ENCODE measurements around the gene TRIM63. TPM values are rescaled to one million over a fixed set of nuclear protein-coding genes. Genes with fewer than 3 reads are reported as not detected.

Gene TRIM63
- total RNA-seq, 1 experiment from 2014 or later: not detected

- ChIA-PET CTCF (interaction anchor here (0.6 kb wide), 1 partner anchor 805 kb away, joined by 6 read pairs; no protein-coding TSS in a partner anchor), POLR2A (no interaction called here)
- intact Hi-C loops (cut with micrococcal nuclease; ENCODE audit: unreplicated experiment): no loop called here
- Mint-ChIP-seq H3K36me3 (ENCODE audit: insufficient read depth, unreplicated experiment) (no peaks in the 10 kb centered on the region), H3K27ac (ENCODE audit: unreplicated experiment) (no peak overlapping the region), H3K27me3 (ENCODE audit: insufficient read depth, unreplicated experiment) (no peaks in the 10 kb centered on the region), H3K4me3 (ENCODE audit: unreplicated experiment) (no peak overlapping the region), H3K4me1 (ENCODE audit: low read depth, unreplicated experiment) (peaks cover 13% of the 10 kb centered on the region), H3K9me3 (ENCODE audit: unreplicated experiment) (no peaks in the 10 kb centered on the region)
- Histone ChIP-seq H3K4me3 (ENCODE audit: low read depth, low read length) (no peak overlapping the region), H3K27me3 (replicated peaks; ENCODE audit: control insufficient read depth, insufficient read depth, low read length) (no peaks in the 10 kb centered on the region), H3K4me1 (no peaks in the 10 kb centered on the region), H3K9me3 (no peaks in the 10 kb centered on the region), H3K36me3 (ENCODE audit: control insufficient read depth, insufficient read depth, low read length) (no peaks in the 10 kb centered on the region)
- BruUV-seq (replicated peaks): no TSS peak
- TF ChIP-seq CTCF (IDR thresholded peaks at IDR 0.05; ENCODE audit: insufficient read depth in 1 of 2, low read depth in 1 of 2, low read length in 1 of 2, severe bottlenecking in 1 of 2, unreplicated experiment in 1 of 2): no peak
- DNase-seq: no peak
Measured at GRCh38 chr1:26059906-26060305, 7.5 kb downstream of the TRIM63 start.

- BruUV-seq (replicated peaks): no TSS peak
- H3K4me3 ChIP-seq (ENCODE audit: low read depth, low read length): no peak overlapping the region
- Mint-ChIP-seq H3K27me3 (ENCODE audit: insufficient read depth, unreplicated experiment) (no peaks in the 10 kb centered on the region), H3K27ac (ENCODE audit: unreplicated experiment) (no peak overlapping the region), H3K4me3 (ENCODE audit: unreplicated experiment) (no peak overlapping the region), H3K4me1 (ENCODE audit: low read depth, unreplicated experiment) (peaks cover 13% of the 10 kb centered on the region), H3K36me3 (ENCODE audit: insufficient read depth, unreplicated experiment) (no peaks in the 10 kb centered on the region), H3K9me3 (ENCODE audit: unreplicated experiment) (no peaks in the 10 kb centered on the region)
- ChIA-PET POLR2A (no interaction called here), CTCF (interaction anchor here (0.7 kb wide), 1 partner anchor 24 kb away, joined by 6 read pairs; no protein-coding TSS in a partner anchor)
- no peaks in the 10 kb centered on the region for H3K36me3 ChIP-seq (ENCODE audit: control insufficient read depth, insufficient read depth, low read length)
- H3K9me3 ChIP-seq: no peaks in the 10 kb centered on the region
- intact Hi-C loops (cut with micrococcal nuclease; ENCODE audit: unreplicated experiment): no loop called here
- DNase-seq: no peak
- no peak for TF ChIP-seq CTCF (IDR thresholded peaks at IDR 0.05; ENCODE audit: insufficient read depth in 1 of 2, low read depth in 1 of 2, low read length in 1 of 2, severe bottlenecking in 1 of 2, unreplicated experiment in 1 of 2)
- peaks cover 12% of the 10 kb centered on the region for H3K4me1 ChIP-seq
- H3K27me3 ChIP-seq (replicated peaks; ENCODE audit: control insufficient read depth, insufficient read depth, low read length): no peaks in the 10 kb centered on the region
Measured at GRCh38 chr1:26058052-26058595, 9.3 kb downstream of the TRIM63 start.

- BruUV-seq (replicated peaks): no TSS peak
- peaks cover 13% of the 10 kb centered on the region for H3K4me1 Mint-ChIP-seq (ENCODE audit: low read depth, unreplicated experiment)
- no peaks in the 10 kb centered on the region for H3K27me3 Mint-ChIP-seq (ENCODE audit: insufficient read depth, unreplicated experiment)
- H3K36me3 Mint-ChIP-seq (ENCODE audit: insufficient read depth, unreplicated experiment): no peaks in the 10 kb centered on the region
- Histone ChIP-seq H3K36me3 (ENCODE audit: control insufficient read depth, insufficient read depth, low read length) (no peaks in the 10 kb centered on the region), H3K4me3 (ENCODE audit: low read depth, low read length) (no peak overlapping the region), H3K9me3 (no peaks in the 10 kb centered on the region), H3K4me1 (peaks cover 12% of the 10 kb centered on the region), H3K27me3 (replicated peaks; ENCODE audit: control insufficient read depth, insufficient read depth, low read length) (no peaks in the 10 kb centered on the region)
- no peak for DNase-seq
- POLR2A ChIA-PET: no interaction called here
- no peak for TF ChIP-seq CTCF (IDR thresholded peaks at IDR 0.05; ENCODE audit: insufficient read depth in 1 of 2, low read depth in 1 of 2, low read length in 1 of 2, severe bottlenecking in 1 of 2, unreplicated experiment in 1 of 2)
- CTCF ChIA-PET: no interaction called here
- intact Hi-C loops (cut with micrococcal nuclease; ENCODE audit: unreplicated experiment): no loop called here
- H3K27ac Mint-ChIP-seq (ENCODE audit: unreplicated experiment): no peak overlapping the region
- no peak overlapping the region for H3K4me3 Mint-ChIP-seq (ENCODE audit: unreplicated experiment)
- H3K9me3 Mint-ChIP-seq (ENCODE audit: unreplicated experiment): no peaks in the 10 kb centered on the region
Measured at GRCh38 chr1:26057189-26057588, 10.2 kb downstream of the TRIM63 start.
